ENCODE data around the gene DGUOK.
A peak's percentile ranks its signal among the peaks of the same experiment; 100 is the strongest.

DGUOK gene

GRCh38 chr2:73925853-73926492, 707 bp upstream of the DGUOK start:
- peak overlapping the region; percentile 84 for H3K4me3 ChIP-seq (ENCODE audit: low read depth in 1 of 2, low read length in 2 of 2)

GRCh38 chr2:73927344-73927743, 664 bp downstream of the DGUOK start:
- Histone ChIP-seq H3K4me1 (ENCODE audit: control insufficient read depth in 1 of 2, insufficient read depth in 2 of 2, low read length in 2 of 2) (peaks cover 7 to 30% of the 10 kb centered on the region in 2 donors), H3K27me3 (ENCODE audit: low read depth, low read length) (no peaks in the 10 kb centered on the region), H3K36me3 (ENCODE audit: control insufficient read depth in 1 of 2, insufficient read depth in 2 of 2, low read length in 2 of 2) (peaks cover 0 to 2% of the 10 kb centered on the region in 2 donors), H3K27ac (ENCODE audit: low read length) (peak overlapping the region; percentile 99), H3K9me3 (ENCODE audit: control insufficient read depth in 1 of 2, low read length in 2 of 2) (no peaks in the 10 kb centered on the region), H3K4me3 (ENCODE audit: low read depth in 1 of 2, low read length in 2 of 2) (peak overlapping the region; percentile 84)

More at GRCh38 chr2:73925853-73926492, 707 bp upstream of the DGUOK start:
- peaks cover 7 to 28% of the 10 kb centered on the region in 2 donors for H3K4me1 ChIP-seq (ENCODE audit: control insufficient read depth in 1 of 2, insufficient read depth in 2 of 2, low read length in 2 of 2)
- no peaks in the 10 kb centered on the region for H3K36me3 ChIP-seq (ENCODE audit: control insufficient read depth in 1 of 2, insufficient read depth in 2 of 2, low read length in 2 of 2)
- H3K27ac ChIP-seq (ENCODE audit: low read length): peak overlapping the region; percentile 85
- H3K9me3 ChIP-seq (ENCODE audit: control insufficient read depth in 1 of 2, low read length in 2 of 2): no peaks in the 10 kb centered on the region
- H3K27me3 ChIP-seq (ENCODE audit: low read depth, low read length): no peaks in the 10 kb centered on the region

DNA sequence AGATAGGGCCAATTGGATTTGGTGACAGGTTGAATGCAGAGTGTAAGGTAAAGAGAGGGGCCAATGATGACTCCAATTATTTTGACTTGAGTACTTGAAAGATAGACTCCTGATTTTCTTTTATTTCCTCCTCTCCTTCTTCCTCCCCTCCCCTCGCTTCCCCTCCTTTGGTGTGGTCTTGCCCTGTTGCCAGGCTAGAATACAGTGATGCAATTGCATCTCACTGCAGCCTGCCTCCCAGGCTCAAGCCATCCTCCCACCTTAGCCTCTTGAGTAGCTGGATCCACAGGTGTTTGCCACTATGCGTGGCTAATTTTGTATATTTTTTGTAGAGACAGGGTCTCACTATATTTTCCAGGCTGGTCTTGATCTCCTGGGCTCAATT, 2.3 kb downstream of the DGUOK start:
- Histone ChIP-seq H3K9me3 (ENCODE audit: control insufficient read depth in 1 of 2, low read length in 2 of 2) (no peaks in the 10 kb centered on the region), H3K4me1 (ENCODE audit: control insufficient read depth in 1 of 2, insufficient read depth in 2 of 2, low read length in 2 of 2) (peaks cover 7 to 33% of the 10 kb centered on the region in 2 donors), H3K4me3 (ENCODE audit: low read depth in 1 of 2, low read length in 2 of 2) (no peak overlapping the region), H3K27ac (ENCODE audit: low read length) (peak overlapping the region; percentile 40), H3K27me3 (ENCODE audit: low read depth, low read length) (no peaks in the 10 kb centered on the region), H3K36me3 (ENCODE audit: control insufficient read depth in 1 of 2, insufficient read depth in 2 of 2, low read length in 2 of 2) (peaks cover 0 to 7% of the 10 kb centered on the region in 2 donors)

GRCh38 chr2:73930386-73930785, 3.7 kb downstream of the DGUOK start:
- H3K4me1 ChIP-seq (ENCODE audit: control insufficient read depth in 1 of 2, insufficient read depth in 2 of 2, low read length in 2 of 2): peaks cover 7 to 33% of the 10 kb centered on the region in 2 donors
- H3K36me3 ChIP-seq (ENCODE audit: control insufficient read depth in 1 of 2, insufficient read depth in 2 of 2, low read length in 2 of 2): peaks cover 0 to 11% of the 10 kb centered on the region in 2 donors
- H3K9me3 ChIP-seq (ENCODE audit: control insufficient read depth in 1 of 2, low read length in 2 of 2): no peaks in the 10 kb centered on the region
- H3K27me3 ChIP-seq (ENCODE audit: low read depth, low read length): no peaks in the 10 kb centered on the region
- no peak overlapping the region for H3K4me3 ChIP-seq (ENCODE audit: low read depth in 1 of 2, low read length in 2 of 2)
- no peak overlapping the region for H3K27ac ChIP-seq (ENCODE audit: low read length)

DNA sequence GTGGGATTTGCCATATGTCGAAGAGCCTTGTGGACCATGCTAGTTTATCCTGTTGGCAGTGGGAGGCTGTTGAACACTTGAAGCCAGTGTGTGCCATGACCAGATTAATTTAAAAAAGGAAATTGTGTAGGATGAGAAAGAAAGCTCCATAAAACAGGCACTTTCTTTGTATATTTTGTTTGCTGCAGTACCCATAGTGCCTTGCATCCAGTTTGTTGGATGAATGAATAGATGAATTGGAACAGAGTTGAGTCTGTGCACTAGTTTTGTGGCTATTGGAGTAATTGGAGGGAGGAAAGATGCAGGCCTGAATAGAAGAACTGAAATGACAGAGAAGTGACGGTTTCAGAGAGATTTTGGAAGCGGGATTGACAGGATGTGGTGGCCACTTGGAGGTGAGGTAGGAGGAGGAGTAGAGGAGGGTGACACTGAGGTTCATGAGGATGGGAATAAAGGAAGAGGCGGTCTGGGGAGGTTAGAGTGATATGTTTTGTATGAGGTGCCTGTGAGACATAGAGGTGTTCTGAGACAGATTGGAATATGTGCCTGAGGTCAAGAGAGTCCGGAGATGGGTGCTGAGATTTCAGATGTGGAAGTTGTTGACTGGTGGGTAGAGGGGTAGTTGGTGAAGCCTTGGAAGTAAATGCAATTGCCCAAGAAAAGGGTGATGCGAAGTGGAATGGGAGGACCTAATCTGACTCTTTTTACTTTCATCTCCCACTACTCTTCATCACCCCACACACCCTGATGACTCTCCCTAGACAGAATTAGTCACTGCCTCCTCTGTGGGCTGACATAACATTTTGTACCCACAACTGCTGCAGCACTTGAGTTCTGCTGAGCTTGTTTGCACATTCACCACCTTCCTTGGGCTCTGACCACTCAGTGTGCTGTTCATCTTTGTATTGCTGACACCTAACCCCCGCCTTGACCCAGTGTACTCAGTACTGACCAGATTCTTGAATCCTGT, 5.1 kb downstream of the DGUOK start:
- Histone ChIP-seq H3K4me3 (ENCODE audit: low read depth in 1 of 2, low read length in 2 of 2) (no peak overlapping the region), H3K36me3 (ENCODE audit: control insufficient read depth in 1 of 2, insufficient read depth in 2 of 2, low read length in 2 of 2) (peaks cover 0 to 11% of the 10 kb centered on the region in 2 donors), H3K4me1 (ENCODE audit: control insufficient read depth in 1 of 2, insufficient read depth in 2 of 2, low read length in 2 of 2) (peaks cover 7 to 33% of the 10 kb centered on the region in 2 donors), H3K27ac (ENCODE audit: low read length) (no peak overlapping the region), H3K9me3 (ENCODE audit: control insufficient read depth in 1 of 2, low read length in 2 of 2) (no peaks in the 10 kb centered on the region), H3K27me3 (ENCODE audit: low read depth, low read length) (no peaks in the 10 kb centered on the region)

GRCh38 chr2:73933194-73933593, 6.5 kb downstream of the DGUOK start:
- Histone ChIP-seq H3K4me3 (ENCODE audit: low read depth in 1 of 2, low read length in 2 of 2) (no peak overlapping the region), H3K27ac (ENCODE audit: low read length) (no peak overlapping the region), H3K36me3 (ENCODE audit: control insufficient read depth in 1 of 2, insufficient read depth in 2 of 2, low read length in 2 of 2) (peaks cover 0 to 11% of the 10 kb centered on the region in 2 donors)

GRCh38 chr2:73935641-73936040, 9.0 kb downstream of the DGUOK start:
- H3K4me3 ChIP-seq (ENCODE audit: low read depth in 1 of 2, low read length in 2 of 2): no peak overlapping the region
- no peaks in the 10 kb centered on the region for H3K27me3 ChIP-seq (ENCODE audit: low read depth, low read length)
- H3K36me3 ChIP-seq (ENCODE audit: control insufficient read depth in 1 of 2, insufficient read depth in 2 of 2, low read length in 2 of 2): peaks cover 6 to 11% of the 10 kb centered on the region in 2 donors
- H3K9me3 ChIP-seq (ENCODE audit: control insufficient read depth in 1 of 2, low read length in 2 of 2): no peaks in the 10 kb centered on the region
- H3K27ac ChIP-seq (ENCODE audit: low read length): no peak overlapping the region
- peaks cover 0 to 11% of the 10 kb centered on the region in 2 donors for H3K4me1 ChIP-seq (ENCODE audit: control insufficient read depth in 1 of 2, insufficient read depth in 2 of 2, low read length in 2 of 2)

More at GRCh38 chr2:73933194-73933593, 6.5 kb downstream of the DGUOK start:
- Histone ChIP-seq H3K4me1 (ENCODE audit: control insufficient read depth in 1 of 2, insufficient read depth in 2 of 2, low read length in 2 of 2) (peaks cover 4 to 29% of the 10 kb centered on the region in 2 donors), H3K9me3 (ENCODE audit: control insufficient read depth in 1 of 2, low read length in 2 of 2) (no peaks in the 10 kb centered on the region), H3K27me3 (ENCODE audit: low read depth, low read length) (no peaks in the 10 kb centered on the region)

- Histone ChIP-seq H3K9me3 (ENCODE audit: control insufficient read depth in 1 of 2, low read length in 2 of 2) (no peaks in the 10 kb centered on the region), H3K27me3 (ENCODE audit: low read depth, low read length) (no peaks in the 10 kb centered on the region), H3K36me3 (ENCODE audit: control insufficient read depth in 1 of 2, insufficient read depth in 2 of 2, low read length in 2 of 2) (peaks cover 9 to 11% of the 10 kb centered on the region in 2 donors), H3K4me1 (ENCODE audit: control insufficient read depth in 1 of 2, insufficient read depth in 2 of 2, low read length in 2 of 2) (peaks cover 0 to 9% of the 10 kb centered on the region in 2 donors), H3K27ac (ENCODE audit: low read length) (no peak overlapping the region), H3K4me3 (ENCODE audit: low read depth in 1 of 2, low read length in 2 of 2) (no peak overlapping the region)
These were observed 10.6 kb downstream of the DGUOK start for GRCh38 chr2:73937103-73937885.

- Histone ChIP-seq H3K27ac (ENCODE audit: low read length) (no peak overlapping the region), H3K27me3 (ENCODE audit: low read depth, low read length) (no peaks in the 10 kb centered on the region), H3K9me3 (ENCODE audit: control insufficient read depth in 1 of 2, low read length in 2 of 2) (no peaks in the 10 kb centered on the region), H3K4me1 (ENCODE audit: control insufficient read depth in 1 of 2, insufficient read depth in 2 of 2, low read length in 2 of 2) (peaks cover 0 to 5% of the 10 kb centered on the region in 2 donors), H3K36me3 (ENCODE audit: control insufficient read depth in 1 of 2, insufficient read depth in 2 of 2, low read length in 2 of 2) (peaks cover 4 to 11% of the 10 kb centered on the region in 2 donors), H3K4me3 (ENCODE audit: low read depth in 1 of 2, low read length in 2 of 2) (no peak overlapping the region)
These were observed 11.2 kb downstream of the DGUOK start for GRCh38 chr2:73937899-73938298.

GRCh38 chr2:73938718-73939352, 12.2 kb downstream of the DGUOK start:
- H3K4me1 ChIP-seq (ENCODE audit: control insufficient read depth in 1 of 2, insufficient read depth in 2 of 2, low read length in 2 of 2): peaks cover 0 to 5% of the 10 kb centered on the region in 2 donors
- H3K4me3 ChIP-seq (ENCODE audit: low read depth in 1 of 2, low read length in 2 of 2): no peak overlapping the region
- no peaks in the 10 kb centered on the region for H3K27me3 ChIP-seq (ENCODE audit: low read depth, low read length)
- H3K27ac ChIP-seq (ENCODE audit: low read length): no peak overlapping the region
- peaks cover 5 to 11% of the 10 kb centered on the region in 2 donors for H3K36me3 ChIP-seq (ENCODE audit: control insufficient read depth in 1 of 2, insufficient read depth in 2 of 2, low read length in 2 of 2)
- H3K9me3 ChIP-seq (ENCODE audit: control insufficient read depth in 1 of 2, low read length in 2 of 2): no peaks in the 10 kb centered on the region
